Activated CD4-positive, alpha-beta T cell treated with anti-CD3 and anti-CD28 coated beads for 36 hours (primary cell): ENCODE results near the gene NBAS. TPM values are rescaled to one million over a fixed set of nuclear protein-coding genes. Genes with fewer than 3 reads are reported as not detected.

Source experiments
- ATAC-seq: fragments of 200-7000 bp; cut with Tn5 transposase; one replicate; pipeline ENCODE4 v1.10.0; 2021; ENCODE audit warnings: mild to moderate bottlenecking, moderate library complexity
- CTCF ChIA-PET: fragments of 350-600 bp; sonication (Branson Sonifier 250); formaldehyde crosslinking; loops from one replicate; lab custom pipeline; 2021; ENCODE audit warnings: antibody characterized with exemption; lab: Charles Lee
- POLR2A ChIA-PET: fragments of 350-600 bp; sonication (Branson Sonifier 250); formaldehyde crosslinking; loops from one replicate; lab custom pipeline; 2021; ENCODE audit warnings: antibody characterized with exemption, inconsistent platforms; lab: Charles Lee
- DNase-seq: peaks from one replicate; pipeline ENCODE4 v3.0.0-alpha.2; 2020
- H3K27ac Mint-ChIP-seq: one replicate; pipeline ENCODE4 v1.8.0; 2021; ENCODE audit warnings: mixed read lengths
- H3K27me3 Mint-ChIP-seq: one replicate; pipeline ENCODE4 v1.8.0; 2021; ENCODE audit warnings: mixed read lengths
- H3K36me3 Mint-ChIP-seq: one replicate; pipeline ENCODE4 v1.8.0; 2021; ENCODE audit warnings: low read depth, mixed read lengths
- H3K4me1 Mint-ChIP-seq: one replicate; pipeline ENCODE4 v1.8.0; 2021; ENCODE audit warnings: mixed read lengths
- H3K4me3 Mint-ChIP-seq: one replicate; pipeline ENCODE4 v1.8.0; 2021; ENCODE audit warnings: mild to moderate bottlenecking, moderate library complexity, mixed read lengths
- H3K9me3 Mint-ChIP-seq: one replicate; pipeline ENCODE4 v1.8.0; 2021; ENCODE audit warnings: low read depth, mixed read lengths
- intact Hi-C, 2 experiments: fragments of 100-400 bp; cut with DNase I in 1 of 2; cut with micrococcal nuclease in 1 of 2; formaldehyde crosslinking; loops; one replicate each; pipeline versions ENCODE4 v1.14.2 to v1.15.1; 2022 to 2024; cut with DNase I, micrococcal nuclease
- total RNA-seq, 2 experiments: library from RNA; stranded (reverse); gene quantifications; one replicate each; pipeline ENCODE4 v1.2.3, GENCODE V29; 2021

The NBAS gene
- total RNA-seq, 2 experiments from 2014 or later: 38.1 to 44.3 TPM

GRCh38 chr2:15568874-15569273, 7.7 kb upstream of the NBAS start:
- Mint-ChIP-seq H3K4me1 (no peaks in the 10 kb centered on the region), H3K27ac (no peak overlapping the region), H3K4me3 (no peak overlapping the region), H3K36me3 (no peaks in the 10 kb centered on the region), H3K9me3 (no peaks in the 10 kb centered on the region), H3K27me3 (peaks cover 2% of the 10 kb centered on the region)
- no peak for DNase-seq
- POLR2A ChIA-PET: no interaction called here
- ATAC-seq: no peak
- intact Hi-C loops: no loop called here
- CTCF ChIA-PET: interaction anchor here (0.6 kb wide), 1 partner anchor 30 kb away, joined by 3 read pairs; no protein-coding TSS in a partner anchor

- Mint-ChIP-seq H3K36me3 (no peaks in the 10 kb centered on the region), H3K27ac (no peak overlapping the region), H3K4me1 (peaks cover 11% of the 10 kb centered on the region), H3K27me3 (peaks cover 2% of the 10 kb centered on the region), H3K4me3 (no peak overlapping the region), H3K9me3 (no peaks in the 10 kb centered on the region)
- POLR2A ChIA-PET: no interaction called here
- DNase-seq (no peak), ATAC-seq (no peak)
- CTCF ChIA-PET: interaction anchor here (1.6 kb wide), 1 partner anchor 10 kb away, joined by 6 read pairs; no protein-coding TSS in a partner anchor
- intact Hi-C loops: no loop called here
Measured at GRCh38 chr2:15566912-15567311, 5.8 kb upstream of the NBAS start.

- intact Hi-C loops: no loop called here
- ATAC-seq (no peak), DNase-seq (no peak)
- Mint-ChIP-seq H3K36me3 (no peaks in the 10 kb centered on the region), H3K4me1 (peaks cover 15% of the 10 kb centered on the region), H3K4me3 (no peak overlapping the region), H3K9me3 (no peaks in the 10 kb centered on the region), H3K27me3 (peaks cover 2% of the 10 kb centered on the region), H3K27ac (no peak overlapping the region)
- POLR2A ChIA-PET: no interaction called here
- CTCF ChIA-PET: interaction anchor here (1.0 to 1.1 kb wide), 2 partner anchors 11 to 22 kb away, joined by 4 to 6 read pairs; no protein-coding TSS in a partner anchor
Measured at GRCh38 chr2:15565994-15566671, 5.0 kb upstream of the NBAS start.

- H3K27ac Mint-ChIP-seq: no peak overlapping the region
- DNase-seq (no peak), ATAC-seq (no peak)
- no peak overlapping the region for H3K4me3 Mint-ChIP-seq
- H3K4me1 Mint-ChIP-seq: peaks cover 15% of the 10 kb centered on the region
- peaks cover 2% of the 10 kb centered on the region for H3K27me3 Mint-ChIP-seq
- ChIA-PET CTCF (interaction anchor here (1.0 to 1.1 kb wide), 2 partner anchors 12 to 23 kb away, joined by 4 to 6 read pairs; no protein-coding TSS in a partner anchor), POLR2A (no interaction called here)
- intact Hi-C loops: no loop called here
- no peaks in the 10 kb centered on the region for H3K9me3 Mint-ChIP-seq
- H3K36me3 Mint-ChIP-seq: no peaks in the 10 kb centered on the region
Measured at GRCh38 chr2:15565392-15565791, 4.3 kb upstream of the NBAS start.

GRCh38 chr2:15563227-15564100, 2.3 kb upstream of the NBAS start:
- intact Hi-C loops: loop anchor here (5.0 kb wide), 2 partner anchors 386 to 421 kb away; no protein-coding TSS in a partner anchor
- ChIA-PET POLR2A (no interaction called here), CTCF (interaction anchor here (0.6 to 3.4 kb wide), 2 partner anchors 12 to 14 kb away, joined by 4 to 15 read pairs; no protein-coding TSS in a partner anchor)
- Mint-ChIP-seq H3K27ac (no peak overlapping the region), H3K4me1 (peaks cover 28% of the 10 kb centered on the region), H3K9me3 (no peaks in the 10 kb centered on the region), H3K27me3 (peaks cover 2% of the 10 kb centered on the region), H3K36me3 (no peaks in the 10 kb centered on the region), H3K4me3 (no peak overlapping the region)
- no peak for DNase-seq
- ATAC-seq: no peak

- Mint-ChIP-seq H3K27me3 (peaks cover 2% of the 10 kb centered on the region), H3K27ac (peak overlapping the region; percentile 97), H3K9me3 (no peaks in the 10 kb centered on the region), H3K4me3 (peak overlapping the region; percentile 96), H3K4me1 (peaks cover 34% of the 10 kb centered on the region), H3K36me3 (no peaks in the 10 kb centered on the region)
- ChIA-PET CTCF (interaction anchor here (0.7 to 3.4 kb wide), 6 partner anchors 14 to 53 kb away, joined by 4 to 15 read pairs (median 6); partner anchors contain the start of gene DDX1), POLR2A (interaction anchor here (1.3 kb wide), 1 partner anchor 15 kb away, joined by 4 read pairs; no protein-coding TSS in a partner anchor)
- intact Hi-C loops: loop anchor here (5.0 kb wide), 2 partner anchors 385 to 420 kb away; no protein-coding TSS in a partner anchor
- ATAC-seq: no peak
- no peak for DNase-seq
Measured at GRCh38 chr2:15562354-15563031, 1.4 kb upstream of the NBAS start.

- Mint-ChIP-seq H3K36me3 (no peaks in the 10 kb centered on the region), H3K27me3 (peaks cover 2% of the 10 kb centered on the region), H3K4me1 (peaks cover 34% of the 10 kb centered on the region), H3K4me3 (peak overlapping the region; percentile 96), H3K27ac (peak overlapping the region; percentile 97), H3K9me3 (no peaks in the 10 kb centered on the region)
- peak; percentile 67 for DNase-seq
- POLR2A ChIA-PET: interaction anchor here (0.8 to 1.3 kb wide), 2 partner anchors 15 to 30 kb away, joined by 4 read pairs; partner anchors contain the start of gene DDX1
- ATAC-seq: peak; percentile 48
- intact Hi-C loops: loop anchor here (1.0 to 5.0 kb wide), 4 partner anchors 30 to 419 kb away; partner anchors contain the start of gene DDX1 (in 1 of the 2)
- CTCF ChIA-PET: interaction anchor here (0.7 to 3.4 kb wide), 6 partner anchors 14 to 53 kb away, joined by 4 to 15 read pairs (median 6); partner anchors contain the start of gene DDX1
Measured at GRCh38 chr2:15561574-15562344, 625 bp upstream of the NBAS start.

GRCh38 chr2:15560140-15560987, 770 bp downstream of the NBAS start:
- ATAC-seq (peak; percentile 51), DNase-seq (peak; percentile 45)
- Mint-ChIP-seq H3K9me3 (no peaks in the 10 kb centered on the region), H3K4me3 (peak overlapping the region; percentile 96), H3K27me3 (no peaks in the 10 kb centered on the region), H3K36me3 (no peaks in the 10 kb centered on the region), H3K4me1 (peaks cover 34% of the 10 kb centered on the region), H3K27ac (peak overlapping the region; percentile 97)
- ChIA-PET CTCF (interaction anchor here (0.6 to 2.7 kb wide), 6 partner anchors 9 to 32 kb away, joined by 3 to 13 read pairs (median 4); partner anchors contain the start of gene DDX1), POLR2A (no interaction called here)
- intact Hi-C loops: loop anchor here (5.0 kb wide), 2 partner anchors 383 to 418 kb away; no protein-coding TSS in a partner anchor

- H3K4me1 Mint-ChIP-seq: peaks cover 36% of the 10 kb centered on the region
- peak overlapping the region; percentile 96 for H3K4me3 Mint-ChIP-seq
- ATAC-seq: no peak
- peaks cover 2% of the 10 kb centered on the region for H3K36me3 Mint-ChIP-seq
- ChIA-PET CTCF (interaction anchor here (0.6 to 2.7 kb wide), 4 partner anchors 13 to 18 kb away, joined by 3 to 13 read pairs (median 4); no protein-coding TSS in a partner anchor), POLR2A (interaction anchor here (0.6 kb wide), 1 partner anchor 381 kb away, joined by 4 read pairs; no protein-coding TSS in a partner anchor)
- no peaks in the 10 kb centered on the region for H3K27me3 Mint-ChIP-seq
- no peak for DNase-seq
- intact Hi-C loops: loop anchor here (5.0 kb wide), 2 partner anchors 382 to 417 kb away; no protein-coding TSS in a partner anchor
- H3K27ac Mint-ChIP-seq: no peak overlapping the region
- no peaks in the 10 kb centered on the region for H3K9me3 Mint-ChIP-seq
Measured at GRCh38 chr2:15559379-15560139, 1.6 kb downstream of the NBAS start.
